GM19240 (cell line): ENCODE results near the gene RNF40.
"Not testable (repeated sequence)": the region's sequence is repeated elsewhere in the genome, so short reads cannot be mapped to it uniquely, and the experiment has no call there.

Experiments
- DNase-seq: peaks from one replicate; pipeline ENCODE4 v3.0.0; 2011; ENCODE audit warnings: low spot score; ENCODE audit not compliant: insufficient read length

The RNF40 gene

GRCh38 chr16:30813821-30814189 is 51.7 kb downstream of the RNF40 start:
- no peak for DNase-seq

- DNase-seq, result no peak
Observed at GRCh38 chr16:30816769-30817168, 54.6 kb downstream of the RNF40 start.

- DNase-seq, result no peak
Observed at GRCh38 chr16:30820952-30821421, 58.9 kb downstream of the RNF40 start.

GRCh38 chr16:30821441-30821840 is 59.3 kb downstream of the RNF40 start:
- DNase-seq, result not testable (repeated sequence)

- DNase-seq, result no peak
Observed at GRCh38 chr16:30821891-30822290, 59.8 kb downstream of the RNF40 start.
